Rectal smooth muscle tissue (tissue), 1 donor: ENCODE data around the gene TMEM45B.
"Not testable (repeated sequence)": the region's sequence is repeated elsewhere in the genome, so short reads cannot be mapped to it uniquely, and the experiment has no call there.

Source experiments
- H3K27ac ChIP-seq: one replicate; pipeline ENCODE4 v1.7.0; 2013; ENCODE audit warnings: low read depth, low read length, inconsistent platforms
- H3K27me3 ChIP-seq: one replicate; pipeline ENCODE4 v1.7.0; 2013; ENCODE audit warnings: low read length; ENCODE audit not compliant: control insufficient read depth, insufficient read depth
- H3K36me3 ChIP-seq: one replicate; pipeline ENCODE4 v1.7.0; 2013; ENCODE audit warnings: low read length; ENCODE audit not compliant: control insufficient read depth, insufficient read depth
- H3K4me1 ChIP-seq: one replicate; pipeline ENCODE4 v1.7.0; 2013; ENCODE audit warnings: low read length; ENCODE audit not compliant: control insufficient read depth, insufficient read depth
- H3K4me3 ChIP-seq: one replicate; pipeline ENCODE4 v1.7.0; 2013; ENCODE audit warnings: low read length
- H3K9ac ChIP-seq: one replicate; pipeline ENCODE4 v1.7.0; 2013; ENCODE audit warnings: low read length

Gene TMEM45B

GRCh38 chr11:129788278-129788677, 27.4 kb upstream of the TMEM45B start:
- Histone ChIP-seq H3K27ac (no peak overlapping the region), H3K36me3 (no peaks in the 10 kb centered on the region), H3K9ac (no peak overlapping the region), H3K4me3 (no peak overlapping the region), H3K4me1 (no peaks in the 10 kb centered on the region), H3K27me3 (no peaks in the 10 kb centered on the region)

GRCh38 chr11:129790106-129790505, 25.5 kb upstream of the TMEM45B start:
- Histone ChIP-seq H3K4me1 (no peaks in the 10 kb centered on the region), H3K9ac (no peak overlapping the region), H3K36me3 (no peaks in the 10 kb centered on the region), H3K27me3 (no peaks in the 10 kb centered on the region), H3K4me3 (no peak overlapping the region), H3K27ac (no peak overlapping the region)

- no peaks in the 10 kb centered on the region for H3K27me3 ChIP-seq
- H3K27ac ChIP-seq = no peak overlapping the region
- no peak overlapping the region for H3K4me3 ChIP-seq
- H3K36me3 ChIP-seq = no peaks in the 10 kb centered on the region
- H3K4me1 ChIP-seq = no peaks in the 10 kb centered on the region
- H3K9ac ChIP-seq = no peak overlapping the region
Measured at GRCh38 chr11:129791515-129791914, 24.1 kb upstream of the TMEM45B start.

- H3K4me3 ChIP-seq = no peak overlapping the region
- H3K9ac ChIP-seq = no peak overlapping the region
- no peak overlapping the region for H3K27ac ChIP-seq
- H3K36me3 ChIP-seq = no peaks in the 10 kb centered on the region
- H3K4me1 ChIP-seq = no peaks in the 10 kb centered on the region
- H3K27me3 ChIP-seq = no peaks in the 10 kb centered on the region
Measured at GRCh38 chr11:129792663-129793062, 23.0 kb upstream of the TMEM45B start.

GRCh38 chr11:129795089-129795488, 20.6 kb upstream of the TMEM45B start:
- no peaks in the 10 kb centered on the region for H3K36me3 ChIP-seq
- no peaks in the 10 kb centered on the region for H3K4me1 ChIP-seq
- no peaks in the 10 kb centered on the region for H3K27me3 ChIP-seq
- no peak overlapping the region for H3K27ac ChIP-seq
- no peak overlapping the region for H3K4me3 ChIP-seq
- H3K9ac ChIP-seq = no peak overlapping the region

- H3K36me3 ChIP-seq = no peaks in the 10 kb centered on the region
- no peak overlapping the region for H3K4me3 ChIP-seq
- no peak overlapping the region for H3K27ac ChIP-seq
- no peaks in the 10 kb centered on the region for H3K4me1 ChIP-seq
- no peak overlapping the region for H3K9ac ChIP-seq
- H3K27me3 ChIP-seq = no peaks in the 10 kb centered on the region
Measured at GRCh38 chr11:129798212-129798611, 17.4 kb upstream of the TMEM45B start.

GRCh38 chr11:129800162-129800561, 15.5 kb upstream of the TMEM45B start:
- H3K9ac ChIP-seq, H3K4me1 ChIP-seq, H3K36me3 ChIP-seq, H3K27ac ChIP-seq, H3K27me3 ChIP-seq, H3K4me3 ChIP-seq: not testable (repeated sequence)

- H3K27ac ChIP-seq = no peak overlapping the region
- H3K9ac ChIP-seq = no peak overlapping the region
- H3K4me3 ChIP-seq = no peak overlapping the region
- no peaks in the 10 kb centered on the region for H3K36me3 ChIP-seq
- no peaks in the 10 kb centered on the region for H3K4me1 ChIP-seq
- no peaks in the 10 kb centered on the region for H3K27me3 ChIP-seq
Measured at GRCh38 chr11:129800655-129801054, 15.0 kb upstream of the TMEM45B start.

- H3K27ac ChIP-seq = no peak overlapping the region
- H3K4me1 ChIP-seq = no peaks in the 10 kb centered on the region
Measured at GRCh38 chr11:129803533-129803932, 12.1 kb upstream of the TMEM45B start.

GRCh38 chr11:129804012-129804411, 11.6 kb upstream of the TMEM45B start:
- Histone ChIP-seq H3K36me3 (no peaks in the 10 kb centered on the region), H3K4me1 (no peaks in the 10 kb centered on the region), H3K27ac (no peak overlapping the region), H3K27me3 (no peaks in the 10 kb centered on the region), H3K4me3 (no peak overlapping the region), H3K9ac (no peak overlapping the region)

More at GRCh38 chr11:129803533-129803932, 12.1 kb upstream of the TMEM45B start:
- H3K9ac ChIP-seq = no peak overlapping the region
- no peak overlapping the region for H3K4me3 ChIP-seq
- no peaks in the 10 kb centered on the region for H3K27me3 ChIP-seq
- H3K36me3 ChIP-seq = no peaks in the 10 kb centered on the region

GRCh38 chr11:129808241-129808640, 7.4 kb upstream of the TMEM45B start:
- H3K27ac ChIP-seq, H3K4me3 ChIP-seq, H3K9ac ChIP-seq, H3K36me3 ChIP-seq, H3K4me1 ChIP-seq, H3K27me3 ChIP-seq: not testable (repeated sequence)

GRCh38 chr11:129813231-129813791, 2.3 kb upstream of the TMEM45B start:
- Histone ChIP-seq H3K27ac (no peak overlapping the region), H3K9ac (no peak overlapping the region), H3K27me3 (peaks cover 2% of the 10 kb centered on the region), H3K4me1 (no peaks in the 10 kb centered on the region), H3K36me3 (no peaks in the 10 kb centered on the region), H3K4me3 (no peak overlapping the region)

GRCh38 chr11:129814244-129815014, 1.2 kb upstream of the TMEM45B start:
- H3K4me3 ChIP-seq = no peak overlapping the region
- no peak overlapping the region for H3K27ac ChIP-seq
- no peak overlapping the region for H3K9ac ChIP-seq
- H3K4me1 ChIP-seq = no peaks in the 10 kb centered on the region
- H3K27me3 ChIP-seq = peaks cover 2% of the 10 kb centered on the region
- no peaks in the 10 kb centered on the region for H3K36me3 ChIP-seq
